ENCODE results near the gene ECM2. TPM values are rescaled to one million over a fixed set of nuclear protein-coding genes. Genes with fewer than 3 reads are reported as not detected.

ECM2 gene
- total RNA-seq, 1 donor from 2014 or later: not detected

GRCh38 chr9:92547356-92547755 lies 11.6 kb upstream of the ECM2 start:
- no peak for DNase-seq (ENCODE audit: low spot score)
- Mint-ChIP-seq H3K9me3 (no peaks in the 10 kb centered on the region), H3K36me3 (ENCODE audit: low read depth) (no peaks in the 10 kb centered on the region), H3K27ac (no peak overlapping the region), H3K4me1 (ENCODE audit: low read depth) (no peaks in the 10 kb centered on the region), H3K27me3 (ENCODE audit: low read depth) (no peaks in the 10 kb centered on the region), H3K4me3 (ENCODE audit: low read depth) (no peak overlapping the region)
- intact Hi-C loops (cut with micrococcal nuclease): no loop called here

GRCh38 chr9:92545002-92545510 lies 9.3 kb upstream of the ECM2 start:
- intact Hi-C loops (cut with micrococcal nuclease): no loop called here
- no peaks in the 10 kb centered on the region for H3K36me3 Mint-ChIP-seq (ENCODE audit: low read depth)
- H3K27me3 Mint-ChIP-seq (ENCODE audit: low read depth): no peaks in the 10 kb centered on the region
- H3K9me3 Mint-ChIP-seq: no peaks in the 10 kb centered on the region
- no peaks in the 10 kb centered on the region for H3K4me1 Mint-ChIP-seq (ENCODE audit: low read depth)
- no peak overlapping the region for H3K27ac Mint-ChIP-seq
- no peak overlapping the region for H3K4me3 Mint-ChIP-seq (ENCODE audit: low read depth)
- DNase-seq (ENCODE audit: low spot score): no peak

GRCh38 chr9:92543972-92544371 lies 8.2 kb upstream of the ECM2 start:
- no peak for DNase-seq (ENCODE audit: low spot score)
- no peaks in the 10 kb centered on the region for H3K27me3 Mint-ChIP-seq (ENCODE audit: low read depth)
- H3K9me3 Mint-ChIP-seq: no peaks in the 10 kb centered on the region
- no peak overlapping the region for H3K27ac Mint-ChIP-seq
- intact Hi-C loops (cut with micrococcal nuclease): no loop called here
- H3K36me3 Mint-ChIP-seq (ENCODE audit: low read depth): no peaks in the 10 kb centered on the region
- no peaks in the 10 kb centered on the region for H3K4me1 Mint-ChIP-seq (ENCODE audit: low read depth)
- no peak overlapping the region for H3K4me3 Mint-ChIP-seq (ENCODE audit: low read depth)

GRCh38 chr9:92538541-92538940 lies 2.8 kb upstream of the ECM2 start:
- Mint-ChIP-seq H3K27me3 (ENCODE audit: low read depth) (no peaks in the 10 kb centered on the region), H3K9me3 (no peaks in the 10 kb centered on the region), H3K4me3 (ENCODE audit: low read depth) (no peak overlapping the region), H3K27ac (no peak overlapping the region), H3K4me1 (ENCODE audit: low read depth) (peaks cover 8% of the 10 kb centered on the region), H3K36me3 (ENCODE audit: low read depth) (no peaks in the 10 kb centered on the region)
- DNase-seq (ENCODE audit: low spot score): no peak
- intact Hi-C loops (cut with micrococcal nuclease): no loop called here

GRCh38 chr9:92534674-92535073 lies 1.1 kb downstream of the ECM2 start:
- Mint-ChIP-seq H3K4me1 (ENCODE audit: low read depth) (peaks cover 8% of the 10 kb centered on the region), H3K27ac (no peak overlapping the region), H3K9me3 (no peaks in the 10 kb centered on the region), H3K27me3 (ENCODE audit: low read depth) (no peaks in the 10 kb centered on the region), H3K4me3 (ENCODE audit: low read depth) (no peak overlapping the region), H3K36me3 (ENCODE audit: low read depth) (no peaks in the 10 kb centered on the region)
- DNase-seq (ENCODE audit: low spot score): no peak
- intact Hi-C loops (cut with micrococcal nuclease): no loop called here

- Mint-ChIP-seq H3K36me3 (ENCODE audit: low read depth) (no peaks in the 10 kb centered on the region), H3K4me3 (ENCODE audit: low read depth) (no peak overlapping the region), H3K9me3 (no peaks in the 10 kb centered on the region), H3K4me1 (ENCODE audit: low read depth) (peaks cover 8% of the 10 kb centered on the region), H3K27ac (no peak overlapping the region), H3K27me3 (ENCODE audit: low read depth) (no peaks in the 10 kb centered on the region)
- DNase-seq (ENCODE audit: low spot score): no peak
- intact Hi-C loops (cut with micrococcal nuclease): no loop called here
Measured at GRCh38 chr9:92534204-92534603, 1.6 kb downstream of the ECM2 start.

- Mint-ChIP-seq H3K9me3 (no peaks in the 10 kb centered on the region), H3K4me1 (ENCODE audit: low read depth) (peaks cover 8% of the 10 kb centered on the region), H3K36me3 (ENCODE audit: low read depth) (no peaks in the 10 kb centered on the region), H3K4me3 (ENCODE audit: low read depth) (no peak overlapping the region), H3K27ac (no peak overlapping the region), H3K27me3 (ENCODE audit: low read depth) (no peaks in the 10 kb centered on the region)
- no peak for DNase-seq (ENCODE audit: low spot score)
- intact Hi-C loops (cut with micrococcal nuclease): no loop called here
Measured at GRCh38 chr9:92530893-92531292, 4.9 kb downstream of the ECM2 start.

GRCh38 chr9:92529124-92529523 lies 6.7 kb downstream of the ECM2 start:
- intact Hi-C loops (cut with micrococcal nuclease): no loop called here
- H3K4me3 Mint-ChIP-seq (ENCODE audit: low read depth): no peak overlapping the region
- no peak overlapping the region for H3K27ac Mint-ChIP-seq
- H3K4me1 Mint-ChIP-seq (ENCODE audit: low read depth): peaks cover 2% of the 10 kb centered on the region
- H3K36me3 Mint-ChIP-seq (ENCODE audit: low read depth): no peaks in the 10 kb centered on the region
- DNase-seq (ENCODE audit: low spot score): no peak
- H3K9me3 Mint-ChIP-seq: no peaks in the 10 kb centered on the region
- no peaks in the 10 kb centered on the region for H3K27me3 Mint-ChIP-seq (ENCODE audit: low read depth)

GRCh38 chr9:92528522-92528849 lies 7.3 kb downstream of the ECM2 start:
- H3K27ac Mint-ChIP-seq: no peak overlapping the region
- no peak for DNase-seq (ENCODE audit: low spot score)
- H3K27me3 Mint-ChIP-seq (ENCODE audit: low read depth): no peaks in the 10 kb centered on the region
- H3K36me3 Mint-ChIP-seq (ENCODE audit: low read depth): no peaks in the 10 kb centered on the region
- H3K4me3 Mint-ChIP-seq (ENCODE audit: low read depth): no peak overlapping the region
- no peaks in the 10 kb centered on the region for H3K9me3 Mint-ChIP-seq
- no peaks in the 10 kb centered on the region for H3K4me1 Mint-ChIP-seq (ENCODE audit: low read depth)
- intact Hi-C loops (cut with micrococcal nuclease): no loop called here

GRCh38 chr9:92527832-92528521 lies 7.8 kb downstream of the ECM2 start:
- no peak overlapping the region for H3K4me3 Mint-ChIP-seq (ENCODE audit: low read depth)
- H3K27me3 Mint-ChIP-seq (ENCODE audit: low read depth): no peaks in the 10 kb centered on the region
- no peaks in the 10 kb centered on the region for H3K9me3 Mint-ChIP-seq
- intact Hi-C loops (cut with micrococcal nuclease): no loop called here
- DNase-seq (ENCODE audit: low spot score): no peak
- H3K36me3 Mint-ChIP-seq (ENCODE audit: low read depth): no peaks in the 10 kb centered on the region
- H3K4me1 Mint-ChIP-seq (ENCODE audit: low read depth): no peaks in the 10 kb centered on the region
- H3K27ac Mint-ChIP-seq: no peak overlapping the region

- DNase-seq (ENCODE audit: low spot score): no peak
- H3K27me3 Mint-ChIP-seq (ENCODE audit: low read depth): no peaks in the 10 kb centered on the region
- no peak overlapping the region for H3K4me3 Mint-ChIP-seq (ENCODE audit: low read depth)
- no peaks in the 10 kb centered on the region for H3K36me3 Mint-ChIP-seq (ENCODE audit: low read depth)
- H3K27ac Mint-ChIP-seq: no peak overlapping the region
- H3K4me1 Mint-ChIP-seq (ENCODE audit: low read depth): no peaks in the 10 kb centered on the region
- no peaks in the 10 kb centered on the region for H3K9me3 Mint-ChIP-seq
- intact Hi-C loops (cut with micrococcal nuclease): no loop called here
Measured at GRCh38 chr9:92527291-92527828, 8.4 kb downstream of the ECM2 start.

GRCh38 chr9:92525306-92525705 lies 10.5 kb downstream of the ECM2 start:
- H3K4me3 Mint-ChIP-seq (ENCODE audit: low read depth): no peak overlapping the region
- H3K36me3 Mint-ChIP-seq (ENCODE audit: low read depth): no peaks in the 10 kb centered on the region
- no peaks in the 10 kb centered on the region for H3K27me3 Mint-ChIP-seq (ENCODE audit: low read depth)
- no peaks in the 10 kb centered on the region for H3K9me3 Mint-ChIP-seq
- no peak overlapping the region for H3K27ac Mint-ChIP-seq
- no peak for DNase-seq (ENCODE audit: low spot score)
- H3K4me1 Mint-ChIP-seq (ENCODE audit: low read depth): no peaks in the 10 kb centered on the region
- intact Hi-C loops (cut with micrococcal nuclease): no loop called here

- intact Hi-C loops (cut with micrococcal nuclease): no loop called here
- H3K27ac Mint-ChIP-seq: no peak overlapping the region
- H3K9me3 Mint-ChIP-seq: no peaks in the 10 kb centered on the region
- H3K27me3 Mint-ChIP-seq (ENCODE audit: low read depth): no peaks in the 10 kb centered on the region
- no peak overlapping the region for H3K4me3 Mint-ChIP-seq (ENCODE audit: low read depth)
- no peaks in the 10 kb centered on the region for H3K36me3 Mint-ChIP-seq (ENCODE audit: low read depth)
- no peak for DNase-seq (ENCODE audit: low spot score)
- H3K4me1 Mint-ChIP-seq (ENCODE audit: low read depth): no peaks in the 10 kb centered on the region
Measured at GRCh38 chr9:92524881-92525280, 10.9 kb downstream of the ECM2 start.
